HG02870 (cell line): ENCODE data around the gene SPACA4.

ENCODE experiments used
- ATAC-seq: cut with Tn5 transposase; IDR thresholded peaks from one replicate; pipeline ENCODE4 v1.9.1; 2021; ENCODE audit warnings: mild to moderate bottlenecking, moderate library complexity; ENCODE audit not compliant: unreplicated experiment

Gene SPACA4

GRCh38 chr19:48633148-48634035 is 26.9 kb downstream of the SPACA4 start:
- no peak for ATAC-seq

- ATAC-seq = no peak
Observed at GRCh38 chr19:48634036-48634342, 27.4 kb downstream of the SPACA4 start.

GRCh38 chr19:48634424-48635262 is 28.1 kb downstream of the SPACA4 start:
- peak; percentile 30 for ATAC-seq

- no peak for ATAC-seq
Observed at GRCh38 chr19:48635263-48635965, 28.9 kb downstream of the SPACA4 start.

GRCh38 chr19:48635966-48636858 is 29.7 kb downstream of the SPACA4 start:
- no peak for ATAC-seq

GRCh38 chr19:48636859-48637448 is 30.4 kb downstream of the SPACA4 start, which contains the start of gene DBP:
Gene DBP (minus strand): TSS chr19:48637379. CDS start chr19:48636994, 385 bp downstream.
- no peak for ATAC-seq

- peak; percentile 69 for ATAC-seq
Observed at GRCh38 chr19:48637449-48637947, 31.0 kb downstream of the SPACA4 start.

- ATAC-seq = peak; percentile 9
Observed at GRCh38 chr19:48637948-48638830, 31.6 kb downstream of the SPACA4 start.

- no peak for ATAC-seq
Observed at GRCh38 chr19:48638831-48639381, 32.4 kb downstream of the SPACA4 start.

- no peak for ATAC-seq
Observed at GRCh38 chr19:48639483-48640375, 33.2 kb downstream of the SPACA4 start.

GRCh38 chr19:48641850-48642249 is 35.3 kb downstream of the SPACA4 start:
- no peak for ATAC-seq

- no peak for ATAC-seq
Observed at GRCh38 chr19:48642862-48643261, 36.3 kb downstream of the SPACA4 start.

GRCh38 chr19:48644355-48644754 is 37.8 kb downstream of the SPACA4 start:
- ATAC-seq = no peak

- peak; percentile 45 for ATAC-seq
Observed at GRCh38 chr19:48644839-48645619, 38.5 kb downstream of the SPACA4 start.

- ATAC-seq = no peak
Observed at GRCh38 chr19:48645620-48646000, 39.1 kb downstream of the SPACA4 start.

- peak; percentile 71 for ATAC-seq
Observed at GRCh38 chr19:48646001-48646721, 39.6 kb downstream of the SPACA4 start, which contains the start of gene CA11. Gene CA11 (minus strand): TSS chr19:48646187. CDS start chr19:48645632, 555 bp downstream.
